ENCODE data around the gene UROC1. TPM values are rescaled to one million over a fixed set of nuclear protein-coding genes. Genes with fewer than 3 reads are reported as not detected.

The UROC1 gene
- total and polyA plus RNA-seq, 9 of the 15 experiments (the other 6 are each of a cell fraction or from before 2014, with no cell fraction given) = not detected

DNA sequence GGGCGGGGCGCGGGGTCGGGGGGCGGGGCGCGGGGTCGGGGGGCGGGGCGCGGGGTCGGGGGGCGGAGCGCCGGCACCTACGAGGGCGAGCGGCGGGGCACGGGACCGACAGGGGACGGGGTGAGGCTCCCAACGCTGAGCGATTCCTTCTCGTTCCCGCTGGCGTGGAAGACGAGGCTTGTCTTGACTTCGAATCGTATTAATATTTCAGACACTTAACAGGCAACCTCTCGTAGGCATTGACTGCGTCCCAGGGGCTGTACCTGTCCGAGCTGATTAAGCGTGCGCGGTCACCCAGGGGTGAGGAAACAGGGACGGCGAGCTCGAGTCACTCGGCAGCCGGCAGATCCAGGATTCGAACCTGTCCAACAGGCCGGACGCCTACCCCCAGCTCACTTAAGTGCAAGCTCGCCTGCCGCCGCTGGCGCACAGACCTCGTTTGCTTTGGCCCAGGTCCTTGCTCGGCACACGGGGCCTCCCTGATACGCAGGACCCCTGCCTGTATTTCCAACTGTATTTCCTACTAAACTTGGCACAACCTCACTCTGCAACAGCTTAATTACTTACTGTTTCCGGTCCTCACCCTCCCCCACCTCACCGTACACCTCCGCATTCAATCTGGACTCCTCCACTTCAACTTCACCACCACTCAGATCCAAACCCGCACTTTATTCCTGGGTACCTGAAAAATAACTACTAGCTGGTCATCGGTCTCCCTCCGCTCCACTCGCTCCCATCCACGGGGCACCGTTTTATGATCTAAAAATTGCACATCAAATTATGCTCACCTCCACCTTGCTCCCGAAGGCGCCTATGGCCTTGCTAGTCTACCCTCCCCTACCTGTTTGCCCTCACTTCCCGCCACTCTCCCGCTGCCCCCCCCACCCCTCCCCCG, 41.2 kb downstream of the UROC1 start (continued):
- TF ChIP-seq, protein P1, sequence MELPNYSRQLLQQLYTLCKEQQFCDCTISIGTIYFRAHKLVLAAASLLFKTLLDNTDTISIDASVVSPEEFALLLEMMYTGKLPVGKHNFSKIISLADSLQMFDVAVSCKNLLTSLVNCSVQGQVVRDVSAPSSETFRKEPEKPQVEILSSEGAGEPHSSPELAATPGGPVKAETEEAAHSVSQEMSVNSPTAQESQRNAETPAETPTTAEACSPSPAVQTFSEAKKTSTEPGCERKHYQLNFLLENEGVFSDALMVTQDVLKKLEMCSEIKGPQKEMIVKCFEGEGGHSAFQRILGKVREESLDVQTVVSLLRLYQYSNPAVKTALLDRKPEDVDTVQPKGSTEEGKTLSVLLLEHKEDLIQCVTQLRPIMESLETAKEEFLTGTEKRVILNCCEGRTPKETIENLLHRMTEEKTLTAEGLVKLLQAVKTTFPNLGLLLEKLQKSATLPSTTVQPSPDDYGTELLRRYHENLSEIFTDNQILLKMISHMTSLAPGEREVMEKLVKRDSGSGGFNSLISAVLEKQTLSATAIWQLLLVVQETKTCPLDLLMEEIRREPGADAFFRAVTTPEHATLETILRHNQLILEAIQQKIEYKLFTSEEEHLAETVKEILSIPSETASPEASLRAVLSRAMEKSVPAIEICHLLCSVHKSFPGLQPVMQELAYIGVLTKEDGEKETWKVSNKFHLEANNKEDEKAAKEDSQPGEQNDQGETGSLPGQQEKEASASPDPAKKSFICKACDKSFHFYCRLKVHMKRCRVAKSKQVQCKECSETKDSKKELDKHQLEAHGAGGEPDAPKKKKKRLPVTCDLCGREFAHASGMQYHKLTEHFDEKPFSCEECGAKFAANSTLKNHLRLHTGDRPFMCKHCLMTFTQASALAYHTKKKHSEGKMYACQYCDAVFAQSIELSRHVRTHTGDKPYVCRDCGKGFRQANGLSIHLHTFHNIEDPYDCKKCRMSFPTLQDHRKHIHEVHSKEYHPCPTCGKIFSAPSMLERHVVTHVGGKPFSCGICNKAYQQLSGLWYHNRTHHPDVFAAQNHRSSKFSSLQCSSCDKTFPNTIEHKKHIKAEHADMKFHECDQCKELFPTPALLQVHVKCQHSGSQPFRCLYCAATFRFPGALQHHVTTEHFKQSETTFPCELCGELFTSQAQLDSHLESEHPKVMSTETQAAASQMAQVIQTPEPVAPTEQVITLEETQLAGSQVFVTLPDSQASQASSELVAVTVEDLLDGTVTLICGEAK (IDR thresholded peaks at IDR 0.05) = peak; percentile 38; the same call in 1 of the 2 replicates
- TF ChIP-seq, protein P1 (CRISPR knock-in tag; IDR thresholded peaks at IDR 0.05) = no peak
- TF ChIP-seq TBP (optimal IDR thresholded peaks at IDR 0.05; ENCODE audit: low read depth, low read length) = no peak
